Progenitor cell of endocrine pancreas (in vitro differentiated cells): ENCODE results near the gene IFT122. TPM values are rescaled to one million over a fixed set of nuclear protein-coding genes. Genes with fewer than 3 reads are reported as not detected.

Experiments used
- DNase-seq: peaks from one replicate; pipeline ENCODE4 v3.0.0; 2021; ENCODE audit warnings: low spot score; ENCODE audit not compliant: unreplicated experiment
- H3K27ac Mint-ChIP-seq: 2 replicates; pipeline ENCODE4 v1.8.0; 2021; ENCODE audit warnings: mild to moderate bottlenecking, moderate library complexity, mixed read lengths
- H3K27me3 Mint-ChIP-seq: 2 replicates; pipeline ENCODE4 v1.8.0; 2021; ENCODE audit warnings: mixed read lengths
- H3K36me3 Mint-ChIP-seq: 2 replicates; pipeline ENCODE4 v1.8.0; 2022; ENCODE audit warnings: mixed read lengths; ENCODE audit not compliant: insufficient read depth
- H3K4me1 Mint-ChIP-seq: 2 replicates; pipeline ENCODE4 v1.8.0; 2021; ENCODE audit warnings: low read depth, mixed read lengths
- H3K4me3 Mint-ChIP-seq: 2 replicates; pipeline ENCODE4 v1.8.0; 2021; ENCODE audit warnings: low read depth, mild to moderate bottlenecking, moderate library complexity, mixed read lengths
- H3K9me3 Mint-ChIP-seq: 2 replicates; pipeline ENCODE4 v1.8.0; 2021; ENCODE audit warnings: low read depth, mixed read lengths
- CTCF ChIP-seq: fragments of 200-600 bp; sonication (generic); IDR thresholded peaks from one replicate; pipeline ENCODE4 v1.5.0; 2021; ENCODE audit warnings: antibody characterized with exemption, mild to moderate bottlenecking; ENCODE audit not compliant: unreplicated experiment
- total RNA-seq: library from RNA; stranded (reverse); gene quantifications from 2 replicates; pipeline ENCODE4 v1.2.1, GENCODE V29; 2021

IFT122 gene
- total RNA-seq, 1 donor from 2014 or later: 75.6 TPM

GRCh38 chr3:129422897-129423296 lies 17.1 kb upstream of the IFT122 start:
- Mint-ChIP-seq H3K27me3 (peaks cover 8% of the 10 kb centered on the region), H3K36me3 (peaks cover 5% of the 10 kb centered on the region), H3K9me3 (no peaks in the 10 kb centered on the region), H3K4me3 (no peak overlapping the region), H3K4me1 (peaks cover 16% of the 10 kb centered on the region), H3K27ac (no peak overlapping the region)
- no peak for DNase-seq
- no peak for TF ChIP-seq CTCF

GRCh38 chr3:129424185-129424841 lies 15.7 kb upstream of the IFT122 start:
- H3K27ac Mint-ChIP-seq: peak overlapping the region; percentile 76
- H3K27me3 Mint-ChIP-seq: peaks cover 10% of the 10 kb centered on the region
- peaks cover 5% of the 10 kb centered on the region for H3K36me3 Mint-ChIP-seq
- no peak for TF ChIP-seq CTCF
- no peaks in the 10 kb centered on the region for H3K9me3 Mint-ChIP-seq
- H3K4me3 Mint-ChIP-seq: no peak overlapping the region
- DNase-seq: no peak
- H3K4me1 Mint-ChIP-seq: peaks cover 23% of the 10 kb centered on the region

GRCh38 chr3:129425213-129425612 lies 14.8 kb upstream of the IFT122 start:
- Mint-ChIP-seq H3K27me3 (peaks cover 10% of the 10 kb centered on the region), H3K9me3 (no peaks in the 10 kb centered on the region), H3K4me3 (no peak overlapping the region), H3K27ac (no peak overlapping the region), H3K36me3 (peaks cover 5% of the 10 kb centered on the region), H3K4me1 (peaks cover 23% of the 10 kb centered on the region)
- DNase-seq: no peak
- no peak for TF ChIP-seq CTCF

GRCh38 chr3:129425619-129426018 lies 14.4 kb upstream of the IFT122 start:
- Mint-ChIP-seq H3K36me3 (peaks cover 6% of the 10 kb centered on the region), H3K4me1 (peaks cover 23% of the 10 kb centered on the region), H3K27me3 (peaks cover 10% of the 10 kb centered on the region), H3K9me3 (no peaks in the 10 kb centered on the region), H3K27ac (no peak overlapping the region), H3K4me3 (no peak overlapping the region)
- TF ChIP-seq CTCF: no peak
- DNase-seq: no peak

- peak overlapping the region; percentile 85 for H3K27ac Mint-ChIP-seq
- DNase-seq: no peak
- H3K4me1 Mint-ChIP-seq: peaks cover 23% of the 10 kb centered on the region
- H3K4me3 Mint-ChIP-seq: peak overlapping the region; percentile 83
- peaks cover 10% of the 10 kb centered on the region for H3K27me3 Mint-ChIP-seq
- peaks cover 5% of the 10 kb centered on the region for H3K36me3 Mint-ChIP-seq
- no peak for TF ChIP-seq CTCF
- H3K9me3 Mint-ChIP-seq: no peaks in the 10 kb centered on the region
These were observed 12.0 kb upstream of the IFT122 start for GRCh38 chr3:129428007-129428375.
